Measurements from ENCODE around the gene UVSSA.

GRCh38 chr4:1363513-1363912, 16.5 kb downstream of the UVSSA start:
- TF ChIP-seq, protein P1, sequence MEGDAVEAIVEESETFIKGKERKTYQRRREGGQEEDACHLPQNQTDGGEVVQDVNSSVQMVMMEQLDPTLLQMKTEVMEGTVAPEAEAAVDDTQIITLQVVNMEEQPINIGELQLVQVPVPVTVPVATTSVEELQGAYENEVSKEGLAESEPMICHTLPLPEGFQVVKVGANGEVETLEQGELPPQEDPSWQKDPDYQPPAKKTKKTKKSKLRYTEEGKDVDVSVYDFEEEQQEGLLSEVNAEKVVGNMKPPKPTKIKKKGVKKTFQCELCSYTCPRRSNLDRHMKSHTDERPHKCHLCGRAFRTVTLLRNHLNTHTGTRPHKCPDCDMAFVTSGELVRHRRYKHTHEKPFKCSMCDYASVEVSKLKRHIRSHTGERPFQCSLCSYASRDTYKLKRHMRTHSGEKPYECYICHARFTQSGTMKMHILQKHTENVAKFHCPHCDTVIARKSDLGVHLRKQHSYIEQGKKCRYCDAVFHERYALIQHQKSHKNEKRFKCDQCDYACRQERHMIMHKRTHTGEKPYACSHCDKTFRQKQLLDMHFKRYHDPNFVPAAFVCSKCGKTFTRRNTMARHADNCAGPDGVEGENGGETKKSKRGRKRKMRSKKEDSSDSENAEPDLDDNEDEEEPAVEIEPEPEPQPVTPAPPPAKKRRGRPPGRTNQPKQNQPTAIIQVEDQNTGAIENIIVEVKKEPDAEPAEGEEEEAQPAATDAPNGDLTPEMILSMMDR (IDR thresholded peaks at IDR 0.05; ENCODE audit: low read depth, low read length), result no peak
- TF ChIP-seq EZH2phosphoT487 (IDR thresholded peaks at IDR 0.05; ENCODE audit: low read depth), result no peak
